K562 (cell line): ENCODE measurements around the gene THYN1. TPM values are rescaled to one million over a fixed set of nuclear protein-coding genes. Genes with fewer than 3 reads are reported as not detected.

Source experiments
- ELK1 ChIP-seq: sonication (generic); formaldehyde crosslinking; IDR thresholded peaks from 2 replicates; pipeline ENCODE4 v1.8.1; 2022; ENCODE audit warnings: missing genetic modification reagents
- EWSR1 ChIP-seq: fragments of 450-650 bp; IDR thresholded peaks from 2 replicates; pipeline ENCODE4 v1.6.1; 2018; ENCODE audit warnings: borderline replicate concordance, mild to moderate bottlenecking, low read depth, moderate library complexity; ENCODE audit not compliant: partially characterized antibody
- KLF10 ChIP-seq: fragments of 250-450 bp; sonication (Bioruptor Pico); IDR thresholded peaks from 2 replicates; pipeline ENCODE4 v1.6.1; 2021; ENCODE audit warnings: matching md5 sums
- REST ChIP-seq, 2 experiments: fragments of 450-650 bp; formaldehyde crosslinking in 1 of 2; IDR thresholded peaks; 2 replicates each; pipeline versions ENCODE4 v1.4.0 to v1.6.1; 2014 to 2020; ENCODE audit warnings: mild to moderate bottlenecking in 2 of 2, borderline replicate concordance in 1 of 2, low read depth in 1 of 2
- ZFX ChIP-seq: sonication (generic); formaldehyde crosslinking; IDR thresholded peaks from 2 replicates; pipeline ENCODE4 v1.8.0; 2022; ENCODE audit warnings: mild to moderate bottlenecking, missing genetic modification reagents, moderate library complexity
- polyA plus RNA-seq, 8 experiments: library from polyadenylated mRNA; depleted of rRNA in 4 of 8; stranded (reverse) in 5 of 8; unstranded in 3 of 8; fragments of >200 nt; fragmentation: Nextera tagmentation in 2 of 8; fragmentation: Illumina TruSeq in 1 of 8; extraction: Ambion mirVana in 2 of 8; extraction: Trizol in 1 of 8; gene quantifications; 2 replicates each; pipeline versions ENCODE4 v1.2.1 to v1.2.3, GENCODE V29; 2011 to 2014; ENCODE audit warnings: inconsistent platforms in 1 of 8, missing spikeins in 1 of 8
- total RNA-seq, 7 experiments: library from RNA; depleted of rRNA in 6 of 7; stranded (reverse); fragments of >200 nt in 6 of 7; fragmentation: Illumina TruSeq in 2 of 7; extraction: Trizol in 2 of 7; gene quantifications; 2 replicates each; pipeline versions ENCODE4 v1.2.1 to v1.2.3, GENCODE V29; 2011 to 2021; ENCODE audit warnings: low replicate concordance in 1 of 7
- TF ChIP-seq, protein P1 (sequence below): fragments of 250-450 bp; sonication (Bioruptor Pico); IDR thresholded peaks from 2 replicates; pipeline ENCODE4 v1.8.0; 2022; ENCODE audit warnings: moderate library complexity, mild to moderate bottlenecking, inconsistent platforms

THYN1 gene
- total and polyA plus RNA-seq, 9 of the 15 experiments (the other 6 are each of a cell fraction or from before 2014, with no cell fraction given) = 54.9 to 279 (median 104) TPM

GRCh38 chr11:134266440-134266839 lies 13.3 kb upstream of the THYN1 start (continued):
- no peak for TF ChIP-seq EWSR1
- TF ChIP-seq ELK1 = no peak
- TF ChIP-seq KLF10 = no peak
- TF ChIP-seq, protein P1, sequence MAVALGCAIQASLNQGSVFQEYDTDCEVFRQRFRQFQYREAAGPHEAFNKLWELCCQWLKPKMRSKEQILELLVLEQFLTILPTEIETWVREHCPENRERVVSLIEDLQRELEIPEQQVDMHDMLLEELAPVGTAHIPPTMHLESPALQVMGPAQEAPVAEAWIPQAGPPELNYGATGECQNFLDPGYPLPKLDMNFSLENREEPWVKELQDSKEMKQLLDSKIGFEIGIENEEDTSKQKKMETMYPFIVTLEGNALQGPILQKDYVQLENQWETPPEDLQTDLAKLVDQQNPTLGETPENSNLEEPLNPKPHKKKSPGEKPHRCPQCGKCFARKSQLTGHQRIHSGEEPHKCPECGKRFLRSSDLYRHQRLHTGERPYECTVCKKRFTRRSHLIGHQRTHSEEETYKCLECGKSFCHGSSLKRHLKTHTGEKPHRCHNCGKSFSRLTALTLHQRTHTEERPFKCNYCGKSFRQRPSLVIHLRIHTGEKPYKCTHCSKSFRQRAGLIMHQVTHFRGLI (CRISPR knock-in tag) = no peak
- TF ChIP-seq ZFX (CRISPR knock-in tag) = no peak
- TF ChIP-seq REST (IDR thresholded peaks at IDR 0.05; ENCODE audit: borderline replicate concordance) = no peak
- no peak for TF ChIP-seq REST (CRISPR knock-in tag; IDR thresholded peaks at IDR 0.05; ENCODE audit: low read depth)
- TF ChIP-seq, all 486 proteins: peak for 0
